ENCODE measurements around the gene C2CD5. TPM values are rescaled to one million over a fixed set of nuclear protein-coding genes. Genes with fewer than 3 reads are reported as not detected.
"Not testable (repeated sequence)": the region's sequence is repeated elsewhere in the genome, so short reads cannot be mapped to it uniquely, and the experiment has no call there.

Gene C2CD5, protein sequence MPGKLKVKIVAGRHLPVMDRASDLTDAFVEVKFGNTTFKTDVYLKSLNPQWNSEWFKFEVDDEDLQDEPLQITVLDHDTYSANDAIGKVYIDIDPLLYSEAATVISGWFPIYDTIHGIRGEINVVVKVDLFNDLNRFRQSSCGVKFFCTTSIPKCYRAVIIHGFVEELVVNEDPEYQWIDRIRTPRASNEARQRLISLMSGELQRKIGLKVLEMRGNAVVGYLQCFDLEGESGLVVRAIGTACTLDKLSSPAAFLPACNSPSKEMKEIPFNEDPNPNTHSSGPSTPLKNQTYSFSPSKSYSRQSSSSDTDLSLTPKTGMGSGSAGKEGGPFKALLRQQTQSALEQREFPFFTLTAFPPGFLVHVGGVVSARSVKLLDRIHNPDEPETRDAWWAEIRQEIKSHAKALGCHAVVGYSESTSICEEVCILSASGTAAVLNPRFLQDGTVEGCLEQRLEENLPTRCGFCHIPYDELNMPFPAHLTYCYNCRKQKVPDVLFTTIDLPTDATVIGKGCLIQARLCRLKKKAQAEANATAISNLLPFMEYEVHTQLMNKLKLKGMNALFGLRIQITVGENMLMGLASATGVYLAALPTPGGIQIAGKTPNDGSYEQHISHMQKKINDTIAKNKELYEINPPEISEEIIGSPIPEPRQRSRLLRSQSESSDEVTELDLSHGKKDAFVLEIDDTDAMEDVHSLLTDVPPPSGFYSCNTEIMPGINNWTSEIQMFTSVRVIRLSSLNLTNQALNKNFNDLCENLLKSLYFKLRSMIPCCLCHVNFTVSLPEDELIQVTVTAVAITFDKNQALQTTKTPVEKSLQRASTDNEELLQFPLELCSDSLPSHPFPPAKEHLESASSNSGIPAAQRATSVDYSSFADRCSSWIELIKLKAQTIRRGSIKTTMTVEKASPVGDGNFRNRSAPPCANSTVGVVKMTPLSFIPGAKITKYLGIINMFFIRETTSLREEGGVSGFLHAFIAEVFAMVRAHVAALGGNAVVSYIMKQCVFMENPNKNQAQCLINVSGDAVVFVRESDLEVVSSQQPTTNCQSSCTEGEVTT
- total RNA-seq: 42.8 and 43.6 TPM in 2 replicates

DNA sequence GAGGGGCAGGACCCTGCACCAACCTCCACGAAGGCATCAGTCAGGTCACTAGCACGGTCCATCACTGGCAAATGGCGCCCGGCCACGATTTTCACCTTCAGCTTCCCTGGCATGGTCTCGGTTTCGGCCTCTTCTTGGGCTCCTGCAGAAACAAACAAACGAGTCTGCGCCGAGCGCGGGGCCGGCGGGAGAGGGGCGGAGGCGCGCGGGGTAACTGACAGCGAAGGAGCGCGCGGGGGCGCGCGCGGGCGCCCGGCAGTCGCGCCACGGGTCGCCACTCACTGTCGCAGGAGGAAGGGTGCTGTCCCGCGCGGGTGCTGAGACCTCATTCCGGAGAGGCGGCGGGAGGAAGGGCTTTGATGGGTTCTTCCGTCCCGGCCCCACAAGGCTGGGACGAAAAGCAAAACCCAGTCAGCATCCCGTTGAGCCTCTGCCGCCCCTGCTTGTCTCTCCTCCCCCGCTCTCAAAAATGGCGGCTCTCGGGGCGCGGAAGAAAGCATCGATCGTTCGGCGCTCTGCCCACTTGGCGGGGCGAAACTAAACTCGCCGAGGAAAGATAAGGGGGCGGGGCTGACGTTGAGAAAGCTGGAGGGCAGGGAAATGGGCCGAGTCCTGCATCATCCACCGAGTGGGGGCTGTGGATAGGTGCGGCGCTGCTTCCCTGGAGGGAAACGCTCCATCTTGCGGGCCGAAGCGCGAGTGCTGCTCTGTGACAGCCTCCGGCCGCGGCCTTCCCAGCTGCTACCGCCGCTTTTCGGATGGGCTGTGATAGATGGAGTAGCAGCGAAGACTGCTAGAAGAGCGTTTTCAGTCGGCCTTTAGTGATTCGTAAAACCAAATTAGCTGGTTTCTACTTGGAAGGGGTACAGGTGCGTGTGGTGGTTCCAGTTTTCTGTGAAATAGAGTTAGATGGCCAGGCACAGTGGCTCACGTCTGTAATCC is at the start of gene C2CD5:
Gene C2CD5 (minus strand): TSS at position 505 of the 942 bp plus-strand sequence. CDS start 392 bp downstream, at position 113.
- intact Hi-C loops (cut with micrococcal nuclease): loop anchor here (1.0 to 5.0 kb wide), 9 partner anchors 9 to 1107 kb away; partner anchors contain the start of genes CMAS, ETNK1, GOLT1B and LDHB

- intact Hi-C loops (cut with micrococcal nuclease): no loop called here
These were observed 49.5 kb upstream of the C2CD5 start for GRCh38 chr12:22593864-22594263.

- intact Hi-C loops (cut with micrococcal nuclease): no loop called here
These were observed 44.5 kb upstream of the C2CD5 start for GRCh38 chr12:22588817-22589216.

- intact Hi-C loops (cut with micrococcal nuclease): no loop called here
These were observed 34.0 kb upstream of the C2CD5 start for GRCh38 chr12:22578328-22578727.

GRCh38 chr12:22577667-22578066 is 33.3 kb upstream of the C2CD5 start:
- intact Hi-C loops (cut with micrococcal nuclease): no loop called here

GRCh38 chr12:22576473-22576872 is 32.1 kb upstream of the C2CD5 start:
- intact Hi-C loops (cut with micrococcal nuclease): no loop called here

- intact Hi-C loops (cut with micrococcal nuclease): no loop called here
These were observed 31.7 kb upstream of the C2CD5 start for GRCh38 chr12:22576065-22576464.

- intact Hi-C loops (cut with micrococcal nuclease): no loop called here
These were observed 30.6 kb upstream of the C2CD5 start for GRCh38 chr12:22574921-22575320.

GRCh38 chr12:22573181-22573580 is 28.8 kb upstream of the C2CD5 start:
- intact Hi-C loops (cut with micrococcal nuclease): no loop called here

GRCh38 chr12:22569253-22569652 is 24.9 kb upstream of the C2CD5 start:
- intact Hi-C loops (cut with micrococcal nuclease): no loop called here

DNA sequence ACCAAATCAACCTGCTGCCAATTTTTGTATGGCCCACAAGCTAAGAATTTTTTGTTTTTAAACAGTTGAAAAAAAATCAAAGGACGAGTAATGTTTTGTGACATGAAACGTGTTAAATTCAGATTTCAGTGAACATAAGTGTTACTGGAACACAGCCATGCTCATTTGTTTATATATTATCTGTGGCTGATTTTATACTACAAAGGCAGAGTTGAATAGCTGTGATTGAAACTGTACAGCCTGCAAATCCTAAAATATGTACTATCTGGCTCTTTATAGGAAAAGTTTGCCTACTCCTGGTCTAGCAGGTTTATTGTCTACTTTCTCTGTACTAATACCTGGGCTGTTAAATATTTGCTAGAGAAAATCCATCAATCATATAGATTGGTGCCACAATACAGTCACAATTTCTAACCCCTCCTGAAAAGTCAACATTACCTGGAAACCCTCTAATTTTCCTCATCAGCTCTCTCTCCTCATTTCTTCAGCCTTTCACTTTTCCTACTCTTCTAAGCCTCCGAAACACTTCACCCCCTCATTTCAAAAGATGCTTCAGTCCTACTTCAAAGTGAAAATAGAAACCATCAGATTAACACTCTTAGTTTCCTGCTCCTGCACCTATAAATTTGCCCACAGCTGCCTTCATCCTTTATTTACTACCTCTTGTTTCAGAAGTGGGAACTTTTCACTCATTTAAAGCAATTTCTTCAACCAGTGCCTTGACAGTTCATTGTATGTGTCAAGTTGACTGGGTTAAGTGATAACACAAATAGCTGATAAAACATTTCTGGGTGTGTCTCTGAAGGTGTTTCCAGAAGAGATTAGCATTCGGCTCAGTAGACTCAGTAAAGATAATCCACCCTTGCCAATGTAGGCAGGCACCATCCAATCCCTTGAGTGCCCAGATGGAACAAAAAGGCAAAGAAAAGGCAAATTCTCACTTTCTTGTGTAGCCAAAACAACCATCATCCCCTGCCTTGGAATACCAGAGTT is 18.0 kb upstream of the C2CD5 start:
- intact Hi-C loops (cut with micrococcal nuclease): no loop called here

GRCh38 chr12:22554750-22555149 is 10.4 kb upstream of the C2CD5 start:
- intact Hi-C loops (cut with micrococcal nuclease): not testable (repeated sequence)

- intact Hi-C loops (cut with micrococcal nuclease): no loop called here
These were observed 7.3 kb upstream of the C2CD5 start for GRCh38 chr12:22551624-22552023.

DNA sequence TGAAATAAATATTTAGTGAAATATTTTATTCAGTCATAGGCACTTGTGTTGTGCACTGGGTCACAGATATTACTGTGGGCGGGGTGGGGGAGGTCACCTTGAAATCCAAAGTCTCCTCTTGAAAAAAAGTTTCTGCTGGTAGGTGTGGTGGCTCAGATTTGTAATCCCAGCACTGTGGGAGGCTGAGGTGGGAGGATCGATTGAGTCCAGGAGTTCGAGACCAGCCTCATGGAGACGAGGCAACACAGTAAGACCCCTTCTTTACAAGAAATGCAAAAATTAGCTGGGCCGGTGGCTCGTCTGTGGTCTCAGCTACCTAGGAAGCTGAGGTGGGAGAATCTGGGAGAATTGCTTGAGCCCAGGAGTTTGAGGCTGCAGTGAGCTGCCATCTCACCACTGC is 913 bp upstream of the C2CD5 start:
- intact Hi-C loops (cut with micrococcal nuclease): loop anchor here (2.0 kb wide), 1 partner anchor 888 kb away; the partner anchor contains the start of gene LDHB

DNA sequence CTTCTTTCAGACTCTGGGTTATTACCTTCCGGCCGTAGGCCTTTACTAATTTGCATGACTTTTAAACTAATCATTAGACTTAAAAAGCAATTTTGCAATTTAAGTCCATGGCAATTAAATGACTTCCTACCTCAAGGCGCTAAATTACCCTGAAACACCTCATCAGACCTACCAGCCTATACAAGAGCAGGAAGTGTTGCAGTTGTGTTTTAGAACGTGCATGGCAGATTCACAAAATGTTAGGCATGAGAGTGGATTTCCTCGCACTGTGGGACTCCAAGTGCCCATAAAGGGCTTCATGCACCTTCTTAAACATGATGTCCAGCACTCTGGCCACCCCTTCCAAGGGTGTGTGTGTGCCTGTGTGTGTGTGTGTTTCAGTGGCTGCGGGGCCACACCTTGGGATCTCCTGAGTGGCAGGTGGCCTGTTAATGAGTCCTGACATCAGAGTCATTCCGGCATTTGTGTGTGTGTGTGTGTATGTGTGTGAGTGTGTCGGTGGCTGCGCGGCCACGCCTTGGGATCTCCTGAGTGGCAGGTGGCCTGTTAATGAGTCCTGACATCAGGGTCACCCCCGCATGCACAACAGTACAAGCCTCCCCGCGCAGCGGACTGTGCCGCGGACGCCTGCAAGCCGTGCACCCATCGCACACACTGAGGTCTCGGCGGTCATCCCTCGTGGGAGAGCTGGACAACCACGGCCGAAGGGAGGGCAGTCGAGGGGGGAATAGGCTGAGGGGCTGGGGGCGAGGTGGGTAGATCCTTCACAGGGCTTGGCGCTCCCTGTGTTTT is 900 bp downstream of the C2CD5 start:
- intact Hi-C loops (cut with micrococcal nuclease): loop anchor here (1.0 to 5.0 kb wide), 9 partner anchors 8 to 1106 kb away; partner anchors contain the start of genes CMAS, ETNK1, GOLT1B and LDHB

- intact Hi-C loops (cut with micrococcal nuclease): loop anchor here (5.0 kb wide), 2 partner anchors 146 to 1039 kb away; partner anchors contain the start of genes GOLT1B and RECQL
These were observed 2.7 kb downstream of the C2CD5 start for GRCh38 chr12:22541496-22542155.

DNA sequence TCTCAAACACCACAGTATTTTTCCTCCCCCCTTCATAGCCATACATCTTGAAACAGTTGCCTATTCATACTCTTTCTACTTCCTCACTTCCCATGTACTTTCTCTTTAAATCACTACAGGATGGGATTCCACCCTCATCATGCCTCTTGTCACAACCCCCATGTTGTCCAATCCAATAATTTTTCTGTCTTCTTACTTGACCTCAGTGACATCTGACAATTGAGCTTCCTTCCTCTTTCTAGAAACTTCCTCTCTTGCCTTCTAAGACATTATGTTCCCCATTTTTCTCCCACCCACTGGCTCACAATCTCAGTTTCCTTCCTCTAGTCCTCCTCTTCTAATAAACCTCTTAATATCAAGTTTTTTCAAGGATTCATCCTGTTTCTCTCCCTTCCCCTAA is 5.3 kb downstream of the C2CD5 start:
- intact Hi-C loops (cut with micrococcal nuclease): no loop called here

DNA sequence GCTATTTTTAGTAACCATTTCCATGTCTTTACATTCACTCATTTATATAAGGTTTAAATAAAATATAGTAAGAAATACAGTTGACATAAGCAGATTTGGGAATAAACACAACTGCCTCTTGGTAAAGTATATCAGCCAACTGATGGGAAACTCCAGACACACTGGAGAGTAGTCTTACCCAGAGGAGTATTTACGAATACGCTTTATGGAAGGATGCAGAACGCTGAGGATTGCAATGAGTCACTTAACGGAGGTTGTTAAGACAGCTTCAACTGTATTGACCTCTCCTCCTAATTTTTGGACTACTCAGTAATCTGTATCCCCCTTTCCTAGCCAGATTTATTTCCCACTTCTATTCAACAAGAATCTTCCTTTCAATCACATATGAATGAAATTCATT is 6.0 kb downstream of the C2CD5 start:
- intact Hi-C loops (cut with micrococcal nuclease): no loop called here

Data from T-helper 1 cell treated with Interleukin-12 subunit alpha and Interleukin-12 subunit beta and Interleukin-4 antibody, amounts not matched to agents 30 ng/mL and 1 ng/mL, for 36 hours (primary cell).